ENCODE data around the gene UGGT1.

The UGGT1 gene

DNA sequence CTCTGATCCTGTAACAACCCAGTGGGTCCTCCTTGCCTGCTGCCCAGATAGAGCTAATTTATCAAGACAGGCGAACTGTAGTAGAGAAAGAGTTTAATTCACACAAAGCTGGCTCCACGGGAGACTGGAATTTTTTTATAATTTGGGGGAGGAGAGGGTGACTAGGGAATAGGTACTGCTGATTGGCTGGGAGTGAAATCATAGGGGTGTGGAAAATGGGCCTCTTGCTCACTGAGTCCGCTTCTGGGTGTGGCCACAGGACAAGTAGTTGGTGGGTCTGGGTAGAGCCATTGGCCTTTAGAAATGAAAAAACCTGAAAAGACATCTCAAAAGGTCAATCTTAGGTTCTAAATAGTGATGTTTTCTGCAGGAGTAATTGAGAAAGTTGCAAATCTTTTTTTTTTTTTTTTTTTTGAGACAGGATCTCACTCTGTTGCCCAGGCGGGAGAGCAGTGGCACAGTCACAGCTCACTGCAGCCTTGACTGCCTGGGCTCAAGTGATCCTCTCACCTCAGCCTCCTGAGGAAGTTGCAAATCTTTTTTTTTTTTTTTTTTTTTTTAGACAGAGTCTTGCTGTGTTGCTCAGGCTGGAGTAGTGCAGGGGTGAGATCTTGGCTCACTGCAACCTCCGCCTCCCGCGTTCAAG lies 14.4 kb upstream of the UGGT1 start:
- in situ Hi-C loops (cut with MboI; ENCODE audit: low pct_unique_long_range_greater_than_20kb, low sequenced_read_pairs, unreplicated experiment) = no loop called here
- TF ChIP-seq, protein P1, sequence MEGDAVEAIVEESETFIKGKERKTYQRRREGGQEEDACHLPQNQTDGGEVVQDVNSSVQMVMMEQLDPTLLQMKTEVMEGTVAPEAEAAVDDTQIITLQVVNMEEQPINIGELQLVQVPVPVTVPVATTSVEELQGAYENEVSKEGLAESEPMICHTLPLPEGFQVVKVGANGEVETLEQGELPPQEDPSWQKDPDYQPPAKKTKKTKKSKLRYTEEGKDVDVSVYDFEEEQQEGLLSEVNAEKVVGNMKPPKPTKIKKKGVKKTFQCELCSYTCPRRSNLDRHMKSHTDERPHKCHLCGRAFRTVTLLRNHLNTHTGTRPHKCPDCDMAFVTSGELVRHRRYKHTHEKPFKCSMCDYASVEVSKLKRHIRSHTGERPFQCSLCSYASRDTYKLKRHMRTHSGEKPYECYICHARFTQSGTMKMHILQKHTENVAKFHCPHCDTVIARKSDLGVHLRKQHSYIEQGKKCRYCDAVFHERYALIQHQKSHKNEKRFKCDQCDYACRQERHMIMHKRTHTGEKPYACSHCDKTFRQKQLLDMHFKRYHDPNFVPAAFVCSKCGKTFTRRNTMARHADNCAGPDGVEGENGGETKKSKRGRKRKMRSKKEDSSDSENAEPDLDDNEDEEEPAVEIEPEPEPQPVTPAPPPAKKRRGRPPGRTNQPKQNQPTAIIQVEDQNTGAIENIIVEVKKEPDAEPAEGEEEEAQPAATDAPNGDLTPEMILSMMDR (IDR thresholded peaks at IDR 0.05; ENCODE audit: extremely low read depth, insufficient read depth, missing control alignments) = no peak
- DNase-seq (ENCODE audit: low spot score) = no peak

- DNase-seq (ENCODE audit: low spot score) = no peak
- in situ Hi-C loops (cut with MboI; ENCODE audit: low pct_unique_long_range_greater_than_20kb, low sequenced_read_pairs, unreplicated experiment) = no loop called here
- TF ChIP-seq, protein P1 (IDR thresholded peaks at IDR 0.05; ENCODE audit: extremely low read depth, insufficient read depth, missing control alignments) = no peak
Observed at GRCh38 chr2:128084757-128085156, 6.2 kb upstream of the UGGT1 start.

DNA sequence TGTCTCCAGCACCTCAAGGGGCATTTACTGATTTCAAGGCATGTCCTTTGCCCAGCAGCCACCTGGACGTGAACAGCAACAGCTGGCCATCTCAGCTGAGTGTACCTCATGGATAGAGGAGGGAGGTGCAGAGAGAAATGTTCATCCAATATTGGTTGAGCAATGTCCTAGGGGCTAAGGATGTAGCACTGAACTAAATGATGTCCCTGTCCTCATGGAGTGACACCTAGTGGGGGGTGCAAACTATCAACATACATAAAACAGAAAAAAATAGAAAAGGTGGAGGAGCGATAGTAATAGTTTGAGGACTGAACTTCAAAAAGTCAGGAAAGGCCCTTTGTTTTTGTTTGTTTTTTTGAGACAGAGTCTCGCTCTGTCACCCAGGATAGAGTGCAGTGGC lies 4.8 kb upstream of the UGGT1 start:
- in situ Hi-C loops (cut with MboI; ENCODE audit: low pct_unique_long_range_greater_than_20kb, low sequenced_read_pairs, unreplicated experiment) = no loop called here
- no peak for DNase-seq (ENCODE audit: low spot score)
- TF ChIP-seq, protein P1 (IDR thresholded peaks at IDR 0.05; ENCODE audit: extremely low read depth, insufficient read depth, missing control alignments) = peak; percentile 4

DNA sequence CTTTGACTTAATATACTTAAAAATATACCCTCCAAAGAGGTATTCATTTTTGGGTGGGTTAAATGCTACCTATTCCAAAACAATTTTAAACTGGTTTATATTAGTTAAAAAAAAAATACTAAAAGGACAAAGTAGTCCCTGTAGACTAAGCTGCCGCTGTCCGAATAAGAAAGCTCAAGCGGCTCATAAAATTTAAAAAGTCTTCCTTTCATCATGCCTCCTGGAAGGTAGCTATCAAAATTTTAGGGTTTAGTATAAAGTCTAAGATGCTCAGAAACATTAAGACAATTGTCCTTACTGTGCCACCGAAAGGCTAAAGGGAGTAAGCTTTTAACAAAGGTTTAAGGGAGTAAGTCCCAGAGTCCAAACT lies 440 bp upstream of the UGGT1 start:
- in situ Hi-C loops (cut with MboI; ENCODE audit: low pct_unique_long_range_greater_than_20kb, low sequenced_read_pairs, unreplicated experiment) = no loop called here
- TF ChIP-seq, protein P1 (IDR thresholded peaks at IDR 0.05; ENCODE audit: extremely low read depth, insufficient read depth, missing control alignments) = no peak
- DNase-seq (ENCODE audit: low spot score) = no peak

- TF ChIP-seq, protein P1 (IDR thresholded peaks at IDR 0.05; ENCODE audit: extremely low read depth, insufficient read depth, missing control alignments) = no peak
- DNase-seq (ENCODE audit: low spot score) = no peak
- in situ Hi-C loops (cut with MboI; ENCODE audit: low pct_unique_long_range_greater_than_20kb, low sequenced_read_pairs, unreplicated experiment) = no loop called here
Observed at GRCh38 chr2:128091726-128092080, 703 bp downstream of the UGGT1 start.

DNA sequence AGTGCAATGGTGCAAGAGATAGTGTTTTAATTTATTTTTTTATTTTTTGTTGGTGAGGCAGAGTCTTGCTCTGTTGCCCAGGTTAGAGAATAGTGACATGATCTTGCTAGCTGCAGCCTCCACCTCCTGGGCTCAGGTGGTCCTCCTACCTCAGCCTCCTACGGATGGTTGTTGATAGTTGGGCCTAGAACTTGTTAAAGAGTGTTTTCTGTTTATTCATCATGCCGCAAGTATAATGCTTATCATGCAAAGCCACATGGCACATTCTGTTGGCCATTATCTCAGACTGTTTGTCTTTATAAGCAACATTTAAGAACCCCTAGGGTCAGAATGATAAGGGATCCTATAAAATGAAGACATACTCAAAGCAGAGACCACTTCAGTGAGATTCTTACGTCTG lies 1.7 kb downstream of the UGGT1 start:
- no peak for DNase-seq (ENCODE audit: low spot score)
- TF ChIP-seq, protein P1 (IDR thresholded peaks at IDR 0.05; ENCODE audit: extremely low read depth, insufficient read depth, missing control alignments) = no peak
- in situ Hi-C loops (cut with MboI; ENCODE audit: low pct_unique_long_range_greater_than_20kb, low sequenced_read_pairs, unreplicated experiment) = no loop called here

- DNase-seq (ENCODE audit: low spot score) = no peak
- in situ Hi-C loops (cut with MboI; ENCODE audit: low pct_unique_long_range_greater_than_20kb, low sequenced_read_pairs, unreplicated experiment) = no loop called here
- TF ChIP-seq, protein P1 (IDR thresholded peaks at IDR 0.05; ENCODE audit: extremely low read depth, insufficient read depth, missing control alignments) = no peak
Observed at GRCh38 chr2:128093762-128094161, 2.8 kb downstream of the UGGT1 start.
